Brain microvascular endothelial cell (primary cell): ENCODE data around the gene IQSEC1.

ENCODE experiments used
- DNase-seq: peaks from one replicate; pipeline ENCODE4 v3.0.0-alpha.2; 2020
- H3K27ac ChIP-seq: fragments of 250-450 bp; sonication (Bioruptor Pico); 2 replicates; pipeline ENCODE4 v1.5.1; 2020; ENCODE audit warnings: mild to moderate bottlenecking, moderate library complexity
- H3K27me3 ChIP-seq: fragments of 250-450 bp; sonication (Bioruptor Pico); replicated peaks from 2 replicates; pipeline ENCODE4 v1.5.1; 2020; ENCODE audit warnings: mild to moderate bottlenecking
- H3K36me3 ChIP-seq: fragments of 250-450 bp; sonication (Bioruptor Pico); replicated peaks from 2 replicates; pipeline ENCODE4 v1.5.1; 2020; ENCODE audit warnings: mild to moderate bottlenecking
- H3K4me3 ChIP-seq: 2 replicates; pipeline ENCODE4 v1.5.1; 2011; ENCODE audit warnings: low read depth, mild to moderate bottlenecking, control low read depth, low read length, moderate library complexity
- in situ Hi-C: cut with HindIII; loops from 2 replicates; pipeline ENCODE4 v1.10.0; 2017; ENCODE audit warnings: low sequenced_read_pairs, low pct_ligation_motif_present
- TF ChIP-seq, protein P1 (sequence below): IDR thresholded peaks from 2 replicates; pipeline ENCODE4 v1.5.1; 2011; ENCODE audit warnings: low read depth, mild to moderate bottlenecking, moderate library complexity, low read length, control low read depth, inconsistent platforms; ENCODE audit errors: missing control alignments

Gene IQSEC1

DNA sequence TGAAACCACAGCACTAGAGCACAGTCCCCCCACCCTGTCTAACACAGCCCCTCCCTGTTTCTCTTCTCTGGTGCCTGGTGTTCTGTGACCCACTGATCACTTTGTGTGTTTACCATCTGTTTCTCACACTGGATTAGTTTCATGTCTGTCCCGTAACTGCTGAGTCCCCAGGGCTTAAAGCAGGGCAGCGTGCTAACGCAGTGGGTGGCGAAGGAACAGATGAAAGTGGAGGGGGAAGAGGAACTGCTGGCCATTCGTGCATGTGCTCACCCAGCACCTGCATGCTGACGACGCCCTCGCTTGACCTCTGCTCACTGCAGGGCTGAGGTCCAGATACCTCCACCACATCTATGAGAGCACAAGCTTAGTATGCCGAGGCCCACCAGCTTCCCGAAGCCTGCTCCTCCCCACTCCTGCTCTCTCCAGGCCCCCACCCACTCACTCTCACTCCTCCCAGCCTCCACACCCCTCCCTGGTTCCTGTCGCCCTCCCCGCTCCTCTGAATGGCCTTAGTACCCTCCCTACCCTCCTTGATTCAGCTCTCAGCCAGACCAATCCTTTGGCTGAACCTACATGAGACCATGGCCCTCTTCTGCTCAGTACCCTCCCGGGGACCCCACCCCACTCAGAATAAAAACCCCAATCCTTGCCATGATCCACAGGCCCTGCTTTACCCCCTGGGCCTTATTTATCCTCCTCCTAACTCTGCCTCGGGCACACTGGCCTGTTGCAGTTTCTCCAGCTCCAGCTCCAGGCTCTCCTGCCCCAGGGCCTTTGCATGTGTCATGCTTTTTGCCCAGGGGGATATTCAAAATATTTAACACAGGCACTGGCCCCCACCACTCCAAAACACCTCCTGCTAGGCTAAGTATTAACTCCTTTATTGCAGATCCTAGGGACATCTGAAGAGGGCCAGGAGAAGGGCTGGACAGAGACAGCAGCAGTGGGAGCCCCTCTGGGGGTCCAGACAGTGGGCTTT lies 15.1 kb upstream of the IQSEC1 start:
- H3K27me3 ChIP-seq = no peaks in the 10 kb centered on the region
- DNase-seq = no peak
- in situ Hi-C loops = no loop called here
- TF ChIP-seq, protein P1, sequence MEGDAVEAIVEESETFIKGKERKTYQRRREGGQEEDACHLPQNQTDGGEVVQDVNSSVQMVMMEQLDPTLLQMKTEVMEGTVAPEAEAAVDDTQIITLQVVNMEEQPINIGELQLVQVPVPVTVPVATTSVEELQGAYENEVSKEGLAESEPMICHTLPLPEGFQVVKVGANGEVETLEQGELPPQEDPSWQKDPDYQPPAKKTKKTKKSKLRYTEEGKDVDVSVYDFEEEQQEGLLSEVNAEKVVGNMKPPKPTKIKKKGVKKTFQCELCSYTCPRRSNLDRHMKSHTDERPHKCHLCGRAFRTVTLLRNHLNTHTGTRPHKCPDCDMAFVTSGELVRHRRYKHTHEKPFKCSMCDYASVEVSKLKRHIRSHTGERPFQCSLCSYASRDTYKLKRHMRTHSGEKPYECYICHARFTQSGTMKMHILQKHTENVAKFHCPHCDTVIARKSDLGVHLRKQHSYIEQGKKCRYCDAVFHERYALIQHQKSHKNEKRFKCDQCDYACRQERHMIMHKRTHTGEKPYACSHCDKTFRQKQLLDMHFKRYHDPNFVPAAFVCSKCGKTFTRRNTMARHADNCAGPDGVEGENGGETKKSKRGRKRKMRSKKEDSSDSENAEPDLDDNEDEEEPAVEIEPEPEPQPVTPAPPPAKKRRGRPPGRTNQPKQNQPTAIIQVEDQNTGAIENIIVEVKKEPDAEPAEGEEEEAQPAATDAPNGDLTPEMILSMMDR = no peak
- H3K36me3 ChIP-seq = no peaks in the 10 kb centered on the region
- H3K4me3 ChIP-seq = no peak overlapping the region
- H3K27ac ChIP-seq = no peak overlapping the region

DNA sequence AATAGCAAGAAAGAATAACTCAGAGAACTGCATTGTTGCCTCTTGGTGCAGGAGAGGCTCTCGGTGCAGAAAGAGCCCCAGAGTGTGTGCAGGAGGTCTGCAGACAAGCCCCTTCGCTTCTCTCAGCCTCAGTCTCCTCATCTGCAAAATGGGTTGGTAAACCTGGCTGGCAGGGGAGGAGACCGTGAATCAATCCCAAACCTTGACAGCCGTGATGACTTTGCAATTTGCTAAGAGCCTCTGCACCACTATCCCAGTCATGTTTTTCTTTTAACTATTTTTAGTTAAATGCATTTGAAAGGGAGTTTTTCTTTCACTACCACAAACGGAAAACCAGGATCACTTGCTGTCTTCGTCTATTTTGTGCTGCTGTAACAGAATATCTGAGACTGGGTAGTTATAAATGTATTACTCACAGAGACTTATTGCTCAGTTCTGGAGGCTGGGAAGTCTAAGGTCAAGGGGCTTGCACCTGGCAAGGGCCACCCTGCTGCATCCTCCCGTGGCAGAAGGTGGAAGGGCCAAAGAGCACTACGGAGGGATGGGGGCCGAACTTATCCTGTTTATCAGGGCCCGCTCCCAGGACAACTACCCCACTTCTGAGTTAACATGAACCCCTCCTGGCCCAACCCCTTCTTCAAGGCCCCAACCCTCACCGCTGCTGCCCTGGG lies 14.2 kb upstream of the IQSEC1 start:
- Histone ChIP-seq H3K4me3 (no peak overlapping the region), H3K36me3 (no peaks in the 10 kb centered on the region), H3K27ac (no peak overlapping the region), H3K27me3 (no peaks in the 10 kb centered on the region)
- TF ChIP-seq, protein P1 = no peak
- in situ Hi-C loops = no loop called here
- DNase-seq = no peak

DNA sequence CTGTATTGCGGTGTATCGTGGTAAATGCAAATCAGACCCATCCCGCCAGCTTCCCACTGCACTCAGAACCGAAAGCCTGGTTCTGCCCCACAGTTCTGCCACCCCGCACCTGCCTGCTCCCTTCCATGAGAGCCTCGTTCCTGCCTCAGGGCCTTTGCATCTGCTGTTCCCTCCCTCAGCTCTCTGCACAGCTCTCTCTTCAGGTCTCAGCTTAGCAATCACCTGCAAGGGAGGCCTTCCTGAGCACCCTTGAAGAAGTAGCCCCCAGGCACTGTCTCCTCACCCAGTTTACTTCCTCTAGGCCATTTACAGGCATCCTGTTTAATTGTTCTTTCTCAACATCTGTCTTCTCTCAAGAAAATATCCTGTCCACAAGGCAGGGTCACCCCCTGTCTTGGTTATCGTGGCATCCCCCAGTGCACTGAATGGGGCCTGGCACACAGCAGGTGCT lies 13.3 kb upstream of the IQSEC1 start:
- no peak overlapping the region for H3K27ac ChIP-seq
- H3K36me3 ChIP-seq = no peaks in the 10 kb centered on the region
- in situ Hi-C loops = no loop called here
- TF ChIP-seq, protein P1 = no peak
- H3K4me3 ChIP-seq = no peak overlapping the region
- H3K27me3 ChIP-seq = no peaks in the 10 kb centered on the region
- DNase-seq = no peak

DNA sequence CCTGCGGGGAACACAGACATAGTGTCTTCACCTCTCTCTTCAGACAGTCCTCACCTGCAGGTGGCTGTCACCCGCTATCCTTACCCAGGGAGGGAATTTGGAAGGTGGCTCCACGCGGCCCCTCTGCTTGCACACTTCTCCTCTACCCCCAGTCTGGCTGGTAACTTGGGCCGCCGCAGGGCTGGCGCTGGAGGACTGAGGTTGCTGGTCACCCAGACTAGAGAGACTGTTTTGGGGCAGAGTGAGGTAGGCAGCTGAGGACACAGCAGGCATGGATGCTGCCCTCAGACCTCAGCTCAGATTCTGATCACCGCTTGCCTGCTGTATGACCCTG lies 12.6 kb upstream of the IQSEC1 start:
- no peak overlapping the region for H3K4me3 ChIP-seq
- H3K27ac ChIP-seq = no peak overlapping the region
- no peaks in the 10 kb centered on the region for H3K27me3 ChIP-seq
- TF ChIP-seq, protein P1 = no peak
- DNase-seq = no peak
- H3K36me3 ChIP-seq = no peaks in the 10 kb centered on the region
- in situ Hi-C loops = no loop called here

DNA sequence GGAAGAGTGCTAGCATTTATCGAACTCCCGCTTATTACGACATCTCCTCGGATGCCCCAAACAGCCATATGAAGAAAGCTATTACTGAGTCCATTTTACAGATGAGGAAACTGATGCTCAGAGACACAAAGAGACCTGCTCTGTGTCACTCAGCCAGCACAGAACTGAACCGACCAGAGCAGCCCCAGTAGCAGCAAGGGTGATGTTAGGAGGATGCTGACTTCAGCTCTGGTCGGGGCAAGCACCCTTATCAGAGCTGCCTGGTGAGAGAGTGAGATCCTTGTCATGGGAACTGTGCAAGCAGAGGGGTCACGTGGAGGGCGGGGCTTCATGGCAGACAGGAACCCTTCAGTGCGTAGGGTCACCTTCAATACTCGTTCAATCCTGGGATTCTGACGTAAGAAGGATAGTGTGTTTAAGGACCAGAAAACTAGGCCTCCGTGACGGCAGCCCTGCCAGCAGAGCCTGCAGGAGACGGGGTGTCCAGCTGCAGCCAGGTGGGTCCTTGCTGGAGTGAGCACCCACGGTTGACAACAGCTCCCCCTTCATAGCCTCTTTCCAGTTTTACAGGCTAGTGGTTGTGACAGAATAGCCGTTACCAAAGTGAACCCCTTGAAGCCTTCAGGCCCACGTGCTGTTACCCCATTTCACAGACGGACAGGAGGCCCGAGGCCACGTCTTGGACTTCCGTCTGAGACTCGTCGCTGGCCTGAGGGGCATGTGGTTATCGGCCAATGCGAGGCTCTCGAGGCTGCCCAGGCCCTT lies 12.0 kb upstream of the IQSEC1 start:
- Histone ChIP-seq H3K36me3 (no peaks in the 10 kb centered on the region), H3K4me3 (no peak overlapping the region), H3K27me3 (no peaks in the 10 kb centered on the region), H3K27ac (no peak overlapping the region)
- in situ Hi-C loops = no loop called here
- TF ChIP-seq, protein P1 = no peak
- no peak for DNase-seq
